Measurements from ENCODE around the gene FHL2. TPM values are rescaled to one million over a fixed set of nuclear protein-coding genes. Genes with fewer than 3 reads are reported as not detected.

The FHL2 gene
- total RNA-seq, 1 experiment from 2014 or later, result 195 TPM

DNA sequence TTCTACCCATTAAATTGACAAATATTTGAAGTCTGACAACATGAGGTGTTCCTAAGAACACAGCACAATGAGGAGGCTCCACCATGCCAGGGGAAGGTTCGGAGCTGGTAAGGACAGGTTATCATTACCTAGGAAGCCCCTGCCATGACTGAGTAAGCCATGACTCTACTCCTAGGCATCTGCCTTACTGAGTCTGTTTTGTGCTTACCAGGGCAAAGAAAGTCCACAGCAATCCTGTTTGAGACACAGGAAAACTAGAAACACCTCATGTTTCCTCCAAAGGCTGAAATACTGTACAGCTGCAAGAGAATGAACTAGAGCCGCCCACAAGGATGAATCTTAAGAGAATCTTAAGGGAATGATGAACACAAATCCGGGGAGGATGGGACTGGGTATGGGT lies 80.9 kb downstream of the FHL2 start:
- DNase-seq (ENCODE audit: low spot score), result no peak

DNA sequence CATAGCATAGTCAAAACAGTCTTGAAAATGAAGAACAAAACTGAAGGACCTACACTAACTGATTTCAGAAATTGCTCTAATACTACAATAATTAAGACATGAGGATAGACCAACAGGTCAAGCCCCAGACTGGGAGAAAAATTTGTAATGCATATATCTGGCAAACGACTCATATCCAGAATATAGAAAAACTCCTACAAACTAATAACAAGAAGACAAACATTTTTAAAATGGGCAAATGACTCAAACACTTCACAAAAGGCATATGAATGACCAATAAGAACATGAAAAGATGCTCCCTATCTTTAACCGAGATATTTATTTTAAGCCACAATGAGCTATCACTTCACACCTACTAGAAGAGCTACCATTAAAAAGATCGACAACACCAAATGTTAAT lies 83.5 kb downstream of the FHL2 start:
- DNase-seq (ENCODE audit: low spot score), result no peak

DNA sequence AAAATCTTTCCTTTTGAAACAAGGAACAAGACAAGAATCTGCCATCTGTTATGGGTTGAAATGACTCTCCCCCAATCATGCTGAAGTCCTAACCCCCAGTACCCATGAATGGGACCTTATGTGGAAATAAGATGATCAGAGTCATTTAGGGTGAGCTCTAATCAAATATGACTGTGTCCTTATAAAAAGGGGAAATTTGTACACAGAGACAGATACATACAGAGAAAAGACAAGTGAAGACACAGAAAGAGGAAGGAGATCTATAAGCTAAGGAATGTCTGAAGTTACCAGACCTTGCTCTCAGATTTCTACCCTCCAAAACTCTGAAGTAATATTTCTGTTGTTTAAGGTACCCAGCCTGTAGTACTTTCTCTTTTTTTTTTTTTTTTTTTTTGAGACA lies 85.0 kb downstream of the FHL2 start:
- DNase-seq (ENCODE audit: low spot score), result no peak

Other genes starting within 250 kb of the FHL2 start
- not detected in 2 replicates for gene GPR45, start 157.3 kb downstream of the FHL2 start, total RNA-seq (2014; rRNA removed; shearing (Covaris generic))
- gene TGFBRAP1, start 69.3 kb downstream of the FHL2 start, total RNA-seq (2014; rRNA removed; shearing (Covaris generic)), result 13.8 and 14.6 TPM in 2 replicates
- gene C2orf49, start 61.5 kb downstream of the FHL2 start, total RNA-seq (2014; rRNA removed; shearing (Covaris generic)), result 12.1 and 18.1 TPM in 2 replicates

All from H4 (cell line).